Keratinocyte (primary cell): Measurements from ENCODE around the gene FARP2. TPM values are rescaled to one million over a fixed set of nuclear protein-coding genes. Genes with fewer than 3 reads are reported as not detected.

Source experiments
- DNase-seq: peaks from one replicate; pipeline ENCODE4 v3.0.0-alpha.2; 2011; ENCODE audit warnings: low read depth, missing footprints, low spot score
- FAIRE-seq: peaks from 2 replicates; lab custom pipeline; 2011; peaks lifted over from hg19 to GRCh38; lab: Jason Lieb, UNC
- H2AFZ ChIP-seq: 2 replicates; pipeline ENCODE4 v1.6.0; 2012; ENCODE audit warnings: low read length, control low read depth, inconsistent platforms; ENCODE audit not compliant: control insufficient read depth
- H3K27ac ChIP-seq: 2 replicates; pipeline ENCODE4 v1.5.1; 2011; ENCODE audit warnings: low read length; ENCODE audit not compliant: control insufficient read depth, insufficient read depth
- H3K27me3 ChIP-seq: 3 replicates; pipeline ENCODE4 v1.6.0; 2011; ENCODE audit warnings: low read length; ENCODE audit not compliant: control insufficient read depth, insufficient read depth; ENCODE audit errors: extremely low read depth
- H3K36me3 ChIP-seq, 2 experiments: 2 replicates in 1 of 2; 3 replicates in 1 of 2; pipeline ENCODE4 v1.5.1; 2011; ENCODE audit warnings: low read length in 2 of 2, mild to moderate bottlenecking in 1 of 2; ENCODE audit not compliant: control insufficient read depth in 2 of 2, insufficient read depth in 2 of 2; ENCODE audit errors: extremely low read depth in 1 of 2
- H3K4me1 ChIP-seq: 3 replicates; pipeline ENCODE4 v1.5.1; 2011; ENCODE audit warnings: low read length; ENCODE audit not compliant: control insufficient read depth, insufficient read depth; ENCODE audit errors: extremely low read depth
- H3K4me2 ChIP-seq: 3 replicates; pipeline ENCODE4 v1.6.0; 2011; ENCODE audit warnings: low read depth, low read length; ENCODE audit not compliant: control insufficient read depth, insufficient read depth; ENCODE audit errors: extremely low read depth
- H3K4me3 ChIP-seq, 3 experiments: fragments of 200-600 bp in 1 of 3; sonication (generic) in 1 of 3; 2 replicates in 2 of 3; 3 replicates in 1 of 3; pipeline ENCODE4 v1.5.1; 2011 to 2016; ENCODE audit warnings: low read length in 3 of 3, mild to moderate bottlenecking in 3 of 3, control low read depth in 2 of 3, inconsistent platforms in 1 of 3, low read depth in 1 of 3, mixed read lengths in 1 of 3, mixed run types in 1 of 3, moderate library complexity in 1 of 3; ENCODE audit not compliant: control insufficient read depth in 2 of 3, insufficient read depth in 2 of 3; ENCODE audit errors: extremely low read depth in 1 of 3
- H3K79me2 ChIP-seq: 2 replicates; pipeline ENCODE4 v1.6.0; 2012; ENCODE audit warnings: low read length; ENCODE audit not compliant: control insufficient read depth, insufficient read depth
- H3K9ac ChIP-seq: 3 replicates; pipeline ENCODE4 v1.6.0; 2011; ENCODE audit warnings: low read length; ENCODE audit not compliant: control insufficient read depth, insufficient read depth; ENCODE audit errors: extremely low read depth
- H3K9me1 ChIP-seq: 3 replicates; pipeline ENCODE4 v1.6.0; 2011; ENCODE audit warnings: low read length; ENCODE audit not compliant: control insufficient read depth, insufficient read depth; ENCODE audit errors: extremely low read depth
- H3K9me3 ChIP-seq: 2 replicates; pipeline ENCODE4 v1.5.1; 2012; ENCODE audit warnings: low read depth, low read length; ENCODE audit not compliant: control insufficient read depth
- H4K20me1 ChIP-seq: 3 replicates; pipeline ENCODE4 v1.6.0; 2011; ENCODE audit warnings: low read length; ENCODE audit not compliant: control insufficient read depth, insufficient read depth; ENCODE audit errors: extremely low read depth
- CTCF ChIP-seq, 3 experiments: IDR thresholded peaks in 1 of 3; conservative IDR thresholded peaks in 1 of 3; optimal IDR thresholded peaks in 1 of 3; 2 replicates in 2 of 3; 3 replicates in 1 of 3; pipeline versions ENCODE3 to v1.5.1; 2011; ENCODE audit warnings: low read length in 3 of 3, mild to moderate bottlenecking in 3 of 3, moderate library complexity in 2 of 3, control low read depth in 1 of 3, inconsistent platforms in 1 of 3; ENCODE audit not compliant: insufficient read depth in 2 of 3; ENCODE audit errors: extremely low read depth in 1 of 3
- EZH2 ChIP-seq: IDR thresholded peaks from one replicate; pipeline ENCODE4 v1.6.1; 2012; ENCODE audit warnings: inconsistent platforms, mild to moderate bottlenecking, low read length, moderate library complexity
- dilution Hi-C: fragments of 300-500 bp; cut with MboI; formaldehyde crosslinking; loops from one replicate; pipeline ENCODE4 v1.7.0; 2020; ENCODE audit warnings: low sequenced_read_pairs; ENCODE audit not compliant: extremely low pct_ligation_motif_present
- polyA plus RNA-seq, 5 experiments: library from polyadenylated mRNA; depleted of rRNA in 3 of 5; stranded (reverse) in 3 of 5; stranded (forward) in 1 of 5; unstranded in 1 of 5; fragments of >200 nt; gene quantifications; 1 replicate in 1 of 5; 2 replicates in 3 of 5; 3 replicates in 1 of 5; pipeline versions ENCODE4 v1.2.1 to v1.2.3, GENCODE V29; 2011 to 2012; ENCODE audit warnings: missing spikeins in 2 of 5, low read depth in 1 of 5, low replicate concordance in 1 of 5

Gene FARP2
- polyA plus RNA-seq, 1 donor (not counting 4 experiments of a cell fraction or from before 2014, with no cell fraction given), result 39.3 TPM

GRCh38 chr2:241539616-241540374, 183.7 kb downstream of the FARP2 start:
- FAIRE-seq, result no peak
- Histone ChIP-seq H3K27ac (no peak overlapping the region), H3K4me3 (no peak overlapping the region), H3K27me3 (peaks cover 15% of the 10 kb centered on the region), H3K36me3 (no peaks in the 10 kb centered on the region), H3K9me3 (no peaks in the 10 kb centered on the region), H3K4me1 (peaks cover 10% of the 10 kb centered on the region), H3K79me2 (no peaks in the 10 kb centered on the region), H2AFZ (no peak overlapping the region), H3K4me2 (no peak overlapping the region), H4K20me1 (no peaks in the 10 kb centered on the region), H3K9me1 (no peaks in the 10 kb centered on the region), H3K9ac (no peak overlapping the region)
- dilution Hi-C loops, result no loop called here
- DNase-seq, result no peak
- TF ChIP-seq CTCF (optimal IDR thresholded peaks at IDR 0.05 in 1 of 3, IDR thresholded peaks at IDR 0.05 in 1 of 3, conservative IDR thresholded peaks at IDR 0.05 in 1 of 3; ENCODE audit: extremely low read depth in 1 of 3, insufficient read depth in 2 of 3, low read length in 3 of 3) (no peak), EZH2 (no peak)

GRCh38 chr2:241540401-241540770, 184.3 kb downstream of the FARP2 start:
- Histone ChIP-seq H3K4me3 (peak overlapping the region; percentile 37 to 74 (median 65)), H3K4me2 (peak overlapping the region; percentile 95), H3K27ac (peak overlapping the region; percentile 40), H2AFZ (peak overlapping the region; percentile 73), H4K20me1 (no peaks in the 10 kb centered on the region), H3K79me2 (no peaks in the 10 kb centered on the region), H3K9me1 (no peaks in the 10 kb centered on the region), H3K4me1 (peaks cover 10% of the 10 kb centered on the region), H3K27me3 (peaks cover 15% of the 10 kb centered on the region), H3K36me3 (no peaks in the 10 kb centered on the region), H3K9ac (peak overlapping the region; percentile 56), H3K9me3 (no peaks in the 10 kb centered on the region)
- TF ChIP-seq CTCF (optimal IDR thresholded peaks at IDR 0.05 in 1 of 3, IDR thresholded peaks at IDR 0.05 in 1 of 3, conservative IDR thresholded peaks at IDR 0.05 in 1 of 3; ENCODE audit: extremely low read depth in 1 of 3, insufficient read depth in 2 of 3, low read length in 3 of 3) (no peak), EZH2 (no peak)
- FAIRE-seq (peak; percentile 60), DNase-seq (no peak)
- dilution Hi-C loops, result no loop called here
